IPS DF 6.9 (cell line): ENCODE measurements around the gene NXPH1.

Source experiments
- DNase-seq: peaks from one replicate; pipeline ENCODE4 v3.0.0-alpha.2; 2013; ENCODE audit warnings: low read depth, low spot score
- H3K27ac ChIP-seq: one replicate; pipeline ENCODE4 v1.5.1; 2013; ENCODE audit warnings: low read length, control low read depth
- H3K27me3 ChIP-seq: 2 replicates; pipeline ENCODE4 v1.6.1; 2013; ENCODE audit warnings: mild to moderate bottlenecking, low read length; ENCODE audit not compliant: control insufficient read depth, insufficient read depth
- H3K36me3 ChIP-seq: 2 replicates; pipeline ENCODE4 v1.6.1; 2013; ENCODE audit warnings: low read length; ENCODE audit not compliant: control insufficient read depth, insufficient read depth
- H3K4me1 ChIP-seq: 2 replicates; pipeline ENCODE4 v1.6.1; 2013; ENCODE audit warnings: low read length; ENCODE audit not compliant: control insufficient read depth, insufficient read depth
- H3K4me3 ChIP-seq: 2 replicates; pipeline ENCODE4 v1.5.1; 2013; ENCODE audit warnings: mild to moderate bottlenecking, low read length
- H3K9me3 ChIP-seq: 2 replicates; pipeline ENCODE4 v1.6.1; 2013; ENCODE audit warnings: low read length, inconsistent platforms; ENCODE audit not compliant: control insufficient read depth, insufficient read depth
- WGBS: extraction: QIAGEN DNeasy Blood & Tissue Kit; methylation state at CpG from one replicate; pipeline ENCODE4 v1.1.7; 2013; ENCODE audit warnings: mixed read lengths, missing lambda C conversion rate; ENCODE audit not compliant: insufficient read length, insufficient coverage; 5-methylcytosine and 5-hydroxymethylcytosine counted together

The NXPH1 gene

DNA sequence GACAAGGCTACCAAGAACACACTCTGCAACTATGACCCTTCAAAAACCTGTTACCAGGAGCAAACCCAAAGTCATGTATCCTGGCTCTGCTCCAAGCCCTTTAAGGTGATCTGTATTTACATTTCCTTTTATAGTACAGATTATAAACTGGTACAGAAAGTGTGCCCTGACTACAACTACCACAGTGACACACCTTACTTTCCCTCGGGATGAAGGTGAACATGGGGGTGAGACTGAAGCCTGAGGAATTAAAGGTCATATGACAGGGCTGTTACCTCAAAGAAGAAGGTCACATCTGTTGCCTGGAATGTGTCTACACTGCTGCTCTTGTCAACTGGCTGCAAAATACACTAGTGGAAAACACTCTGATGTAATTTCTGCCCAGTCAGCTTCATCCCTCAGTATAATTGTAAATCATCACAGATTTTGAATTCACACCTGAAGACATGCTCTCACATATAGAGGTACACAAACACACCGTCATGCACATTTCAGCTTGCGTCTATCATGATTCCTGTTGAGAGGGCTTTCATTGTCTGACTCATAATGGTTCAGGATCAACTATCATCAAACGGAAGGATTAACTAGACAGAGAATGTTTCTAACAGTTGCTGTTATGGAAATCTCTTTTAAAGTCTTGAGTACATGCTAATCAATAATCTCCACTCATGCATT, 318.3 kb downstream of the NXPH1 start:
- no peak overlapping the region for H3K27ac ChIP-seq
- no peak overlapping the region for H3K4me3 ChIP-seq
- no peaks in the 10 kb centered on the region for H3K27me3 ChIP-seq
- H3K9me3 ChIP-seq, result no peaks in the 10 kb centered on the region
- no CpG with 5 or more reads among the region's 4 CpGs for WGBS
- H3K36me3 ChIP-seq, result no peaks in the 10 kb centered on the region
- H3K4me1 ChIP-seq, result no peaks in the 10 kb centered on the region
- no peak for DNase-seq

GRCh38 chr7:8753355-8753754, 319.9 kb downstream of the NXPH1 start:
- Histone ChIP-seq H3K4me3 (no peak overlapping the region), H3K27me3 (no peaks in the 10 kb centered on the region), H3K4me1 (no peaks in the 10 kb centered on the region), H3K27ac (no peak overlapping the region), H3K9me3 (no peaks in the 10 kb centered on the region), H3K36me3 (no peaks in the 10 kb centered on the region)
- no CpG with 5 or more reads among the region's 3 CpGs for WGBS
- no peak for DNase-seq

DNA sequence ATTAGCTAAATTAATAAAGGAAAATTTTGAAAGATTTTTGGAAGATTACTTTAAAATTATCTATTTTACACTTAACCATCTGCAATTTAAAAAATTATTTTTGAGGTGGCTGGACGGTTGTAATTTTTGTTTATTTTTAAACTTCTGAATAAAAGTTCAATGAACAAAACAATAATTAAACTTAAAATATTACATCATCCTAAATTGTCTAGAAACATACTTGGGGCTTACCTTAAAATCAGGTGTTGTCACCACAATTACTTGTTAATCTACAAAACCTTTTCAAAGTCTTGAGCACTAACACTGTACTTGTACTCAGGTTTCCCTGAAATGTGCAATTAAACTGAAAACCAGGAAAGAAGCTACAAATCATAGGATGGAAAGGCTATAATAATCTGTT, 328.3 kb downstream of the NXPH1 start:
- Histone ChIP-seq H3K9me3 (no peaks in the 10 kb centered on the region), H3K27me3 (no peaks in the 10 kb centered on the region), H3K36me3 (no peaks in the 10 kb centered on the region), H3K27ac (no peak overlapping the region), H3K4me1 (no peaks in the 10 kb centered on the region), H3K4me3 (no peak overlapping the region)
- no peak for DNase-seq
- WGBS, result no CpG with 5 or more reads among the region's 1 CpG

DNA sequence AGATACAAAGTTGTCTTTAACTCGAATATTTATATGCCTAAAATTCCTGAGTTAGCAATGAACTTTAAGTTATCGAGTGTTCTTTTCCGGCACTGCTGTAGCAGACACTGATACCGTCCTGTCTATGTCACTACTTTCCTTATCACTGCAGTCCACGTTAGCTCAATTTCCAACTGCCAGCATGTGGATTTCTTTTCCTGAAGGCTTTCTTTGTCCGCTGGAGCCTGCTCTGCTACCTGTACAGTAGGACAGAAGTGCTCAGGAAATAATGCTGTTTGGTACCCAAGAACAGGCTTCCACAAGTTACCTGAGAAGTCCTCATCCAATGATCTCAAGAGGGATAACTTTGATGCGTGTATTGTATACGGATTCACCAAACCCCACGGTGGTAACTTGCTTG, 329.4 kb downstream of the NXPH1 start:
- no CpG with 5 or more reads among the region's 9 CpGs for WGBS
- no peak overlapping the region for H3K4me3 ChIP-seq
- H3K27ac ChIP-seq, result no peak overlapping the region
- H3K36me3 ChIP-seq, result no peaks in the 10 kb centered on the region
- no peaks in the 10 kb centered on the region for H3K9me3 ChIP-seq
- no peak for DNase-seq
- H3K27me3 ChIP-seq, result no peaks in the 10 kb centered on the region
- no peaks in the 10 kb centered on the region for H3K4me1 ChIP-seq

DNA sequence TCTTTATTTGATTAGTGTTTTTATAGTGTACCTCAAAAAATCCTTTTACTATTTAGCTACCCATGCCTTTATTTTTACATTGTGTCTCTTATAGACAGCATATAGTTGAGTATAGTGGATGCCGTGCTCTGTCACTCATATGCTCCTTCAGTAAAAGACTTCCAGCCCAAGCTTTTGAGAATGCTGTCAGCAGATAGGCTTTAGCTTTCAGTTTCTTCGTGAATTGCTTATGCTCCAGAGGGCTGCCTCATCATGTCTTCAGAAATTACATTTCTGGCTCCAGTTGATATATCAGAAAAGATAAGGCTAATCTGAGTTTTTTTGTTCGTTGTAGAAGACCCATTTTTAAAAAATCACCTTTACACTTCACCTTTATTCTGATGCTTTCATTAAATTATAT, 332.0 kb downstream of the NXPH1 start:
- no CpG with 5 or more reads among the region's 3 CpGs for WGBS
- Histone ChIP-seq H3K4me1 (no peaks in the 10 kb centered on the region), H3K36me3 (no peaks in the 10 kb centered on the region), H3K27me3 (no peaks in the 10 kb centered on the region), H3K4me3 (no peak overlapping the region), H3K9me3 (no peaks in the 10 kb centered on the region), H3K27ac (no peak overlapping the region)
- no peak for DNase-seq

GRCh38 chr7:8773518-8773917, 340.1 kb downstream of the NXPH1 start:
- H3K4me1 ChIP-seq, result no peaks in the 10 kb centered on the region
- no peaks in the 10 kb centered on the region for H3K27me3 ChIP-seq
- H3K36me3 ChIP-seq, result no peaks in the 10 kb centered on the region
- no peak overlapping the region for H3K4me3 ChIP-seq
- no peak overlapping the region for H3K27ac ChIP-seq
- H3K9me3 ChIP-seq, result no peaks in the 10 kb centered on the region
- no peak for DNase-seq

- no peak for DNase-seq
- no peaks in the 10 kb centered on the region for H3K36me3 ChIP-seq
- no peaks in the 10 kb centered on the region for H3K27me3 ChIP-seq
- no peak overlapping the region for H3K27ac ChIP-seq
- no CpG with 5 or more reads among the region's 2 CpGs for WGBS
- no peak overlapping the region for H3K4me3 ChIP-seq
- H3K9me3 ChIP-seq, result no peaks in the 10 kb centered on the region
- no peaks in the 10 kb centered on the region for H3K4me1 ChIP-seq
These were observed 345.1 kb downstream of the NXPH1 start for GRCh38 chr7:8778459-8778858.

- Histone ChIP-seq H3K27ac (no peak overlapping the region), H3K36me3 (no peaks in the 10 kb centered on the region), H3K9me3 (no peaks in the 10 kb centered on the region), H3K27me3 (no peaks in the 10 kb centered on the region), H3K4me3 (no peak overlapping the region), H3K4me1 (no peaks in the 10 kb centered on the region)
- DNase-seq, result no peak
These were observed 347.8 kb downstream of the NXPH1 start for GRCh38 chr7:8781166-8781565.

GRCh38 chr7:8783229-8783628, 349.8 kb downstream of the NXPH1 start:
- Histone ChIP-seq H3K4me3 (no peak overlapping the region), H3K27ac (no peak overlapping the region), H3K27me3 (no peaks in the 10 kb centered on the region), H3K36me3 (no peaks in the 10 kb centered on the region), H3K9me3 (no peaks in the 10 kb centered on the region), H3K4me1 (no peaks in the 10 kb centered on the region)
- WGBS, result no CpG with 5 or more reads among the region's 2 CpGs
- no peak for DNase-seq

DNA sequence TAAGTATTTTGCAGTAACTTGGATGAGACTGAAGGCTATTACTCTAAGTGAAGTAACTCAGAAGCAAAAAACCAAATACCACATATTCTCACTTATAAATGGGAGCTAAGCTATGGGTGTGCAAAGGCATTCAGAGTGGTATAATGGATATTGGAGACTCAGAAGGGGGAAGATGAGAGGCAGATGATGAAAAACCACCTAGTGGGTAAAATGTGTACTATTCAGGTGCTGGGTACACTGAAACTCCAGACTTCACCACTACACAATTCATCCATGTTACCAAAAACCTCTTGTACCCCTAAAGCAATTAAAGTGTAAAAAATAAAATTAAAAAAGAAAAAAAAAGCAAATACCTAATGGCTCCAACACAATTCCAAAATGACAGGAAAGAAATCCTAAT, 351.7 kb downstream of the NXPH1 start:
- DNase-seq, result no peak
- H3K27me3 ChIP-seq, result no peaks in the 10 kb centered on the region
- H3K27ac ChIP-seq, result no peak overlapping the region
- no peak overlapping the region for H3K4me3 ChIP-seq
- no peaks in the 10 kb centered on the region for H3K36me3 ChIP-seq
- H3K9me3 ChIP-seq, result no peaks in the 10 kb centered on the region
- no peaks in the 10 kb centered on the region for H3K4me1 ChIP-seq

DNA sequence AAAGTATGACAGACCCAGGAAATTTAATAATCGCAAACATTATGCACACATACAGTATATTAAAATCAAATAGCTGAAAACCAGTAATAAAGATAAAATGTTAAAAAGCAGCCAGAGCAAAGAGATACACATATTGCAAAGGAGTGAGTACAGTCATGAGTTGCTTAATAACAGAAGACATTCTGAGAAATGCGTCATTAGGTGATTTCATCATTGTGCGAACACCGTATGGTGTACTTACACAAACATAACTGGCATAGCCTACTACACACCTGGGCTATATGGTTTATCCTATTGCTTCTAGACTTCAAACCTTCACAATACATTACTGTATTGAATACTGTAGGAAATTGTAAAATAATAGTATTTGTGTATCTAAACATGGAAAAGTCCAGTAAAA, 367.6 kb downstream of the NXPH1 start:
- no peak for DNase-seq
- Histone ChIP-seq H3K9me3 (no peaks in the 10 kb centered on the region), H3K27ac (no peak overlapping the region), H3K4me1 (no peaks in the 10 kb centered on the region), H3K27me3 (no peaks in the 10 kb centered on the region), H3K4me3 (no peak overlapping the region), H3K36me3 (no peaks in the 10 kb centered on the region)
- WGBS, result no CpG with 5 or more reads among the region's 4 CpGs
